Measurements from ENCODE around the gene CHST7.
"Not testable (repeated sequence)": the region's sequence is repeated elsewhere in the genome, so short reads cannot be mapped to it uniquely, and the experiment has no call there.

The CHST7 gene

GRCh38 chrX:46573331-46573891 is at the start of gene CHST7:
Gene CHST7, plus strand, starts transcription at chrX:46573765. Its CDS starts 167 bp downstream, at chrX:46573932.
- H3K27ac Mint-ChIP-seq: peak within 1 kb of the TSS; percentile 81

GRCh38 chrX:46528640-46529039 is 44.9 kb upstream of the CHST7 start:
- not testable (repeated sequence) for H3K36me3 Mint-ChIP-seq (ENCODE audit: low read depth); H3K27ac Mint-ChIP-seq; H3K4me3 Mint-ChIP-seq; H3K4me1 Mint-ChIP-seq (ENCODE audit: low read depth); H3K9me3 Mint-ChIP-seq; H3K27me3 Mint-ChIP-seq (ENCODE audit: low read depth)

More at GRCh38 chrX:46573331-46573891, at the start of gene CHST7:
- Mint-ChIP-seq H3K9me3 (no peaks in the 10 kb centered on the region), H3K36me3 (ENCODE audit: low read depth) (peaks cover 9% of the 10 kb centered on the region), H3K4me1 (ENCODE audit: low read depth) (peaks cover 33% of the 10 kb centered on the region), H3K4me3 (peak within 1 kb of the TSS; percentile 71), H3K27me3 (ENCODE audit: low read depth) (no peaks in the 10 kb centered on the region)

- H3K36me3 Mint-ChIP-seq (ENCODE audit: low read depth); H3K9me3 Mint-ChIP-seq; H3K4me3 Mint-ChIP-seq; H3K4me1 Mint-ChIP-seq (ENCODE audit: low read depth); H3K27me3 Mint-ChIP-seq (ENCODE audit: low read depth); H3K27ac Mint-ChIP-seq: not testable (repeated sequence)
Observed at GRCh38 chrX:46529740-46530403, 43.7 kb upstream of the CHST7 start.

GRCh38 chrX:46530404-46530908 is 43.1 kb upstream of the CHST7 start:
- H3K27me3 Mint-ChIP-seq (ENCODE audit: low read depth); H3K4me3 Mint-ChIP-seq; H3K4me1 Mint-ChIP-seq (ENCODE audit: low read depth); H3K27ac Mint-ChIP-seq; H3K9me3 Mint-ChIP-seq; H3K36me3 Mint-ChIP-seq (ENCODE audit: low read depth): not testable (repeated sequence)

GRCh38 chrX:46531442-46531841 is 42.1 kb upstream of the CHST7 start:
- Mint-ChIP-seq H3K27ac (no peak overlapping the region), H3K9me3 (no peaks in the 10 kb centered on the region), H3K27me3 (ENCODE audit: low read depth) (no peaks in the 10 kb centered on the region), H3K36me3 (ENCODE audit: low read depth) (peaks cover 10% of the 10 kb centered on the region), H3K4me1 (ENCODE audit: low read depth) (peaks cover 2% of the 10 kb centered on the region), H3K4me3 (no peak overlapping the region)

- Mint-ChIP-seq H3K4me1 (ENCODE audit: low read depth) (peaks cover 20% of the 10 kb centered on the region), H3K4me3 (no peak overlapping the region), H3K27ac (no peak overlapping the region), H3K27me3 (ENCODE audit: low read depth) (no peaks in the 10 kb centered on the region), H3K36me3 (ENCODE audit: low read depth) (peaks cover 9% of the 10 kb centered on the region), H3K9me3 (no peaks in the 10 kb centered on the region)
Observed at GRCh38 chrX:46543441-46543840, 30.1 kb upstream of the CHST7 start.

GRCh38 chrX:46544527-46544926 is 29.0 kb upstream of the CHST7 start:
- H3K4me1 Mint-ChIP-seq (ENCODE audit: low read depth): peaks cover 23% of the 10 kb centered on the region
- H3K36me3 Mint-ChIP-seq (ENCODE audit: low read depth): peaks cover 13% of the 10 kb centered on the region
- peak overlapping the region; percentile 99 for H3K4me3 Mint-ChIP-seq
- peak overlapping the region; percentile 99 for H3K27ac Mint-ChIP-seq
- not testable (repeated sequence) for H3K9me3 Mint-ChIP-seq; H3K27me3 Mint-ChIP-seq (ENCODE audit: low read depth)

- Mint-ChIP-seq H3K4me1 (ENCODE audit: low read depth) (peaks cover 23% of the 10 kb centered on the region), H3K27ac (peak within 1 kb of the TSS; percentile 99), H3K4me3 (peak within 1 kb of the TSS; percentile 99), H3K36me3 (ENCODE audit: low read depth) (peaks cover 13% of the 10 kb centered on the region), H3K9me3 (no peaks in the 10 kb centered on the region), H3K27me3 (ENCODE audit: low read depth) (no peaks in the 10 kb centered on the region)
Observed at GRCh38 chrX:46545111-46546005, 28.2 kb upstream of the CHST7 start, which contains the start of gene ZNF674. Gene ZNF674, minus strand, starts transcription at chrX:46545421. Its CDS starts 3,334 bp downstream, at chrX:46542087.

- H3K27me3 Mint-ChIP-seq (ENCODE audit: low read depth): no peaks in the 10 kb centered on the region
- H3K27ac Mint-ChIP-seq: no peak overlapping the region
- no peak overlapping the region for H3K4me3 Mint-ChIP-seq
Observed at GRCh38 chrX:46547857-46548256, 25.7 kb upstream of the CHST7 start.

GRCh38 chrX:46549914-46550313 is 23.7 kb upstream of the CHST7 start:
- Mint-ChIP-seq H3K27ac (no peak overlapping the region), H3K4me3 (no peak overlapping the region), H3K27me3 (ENCODE audit: low read depth) (no peaks in the 10 kb centered on the region), H3K9me3 (no peaks in the 10 kb centered on the region), H3K36me3 (ENCODE audit: low read depth) (peaks cover 9% of the 10 kb centered on the region), H3K4me1 (ENCODE audit: low read depth) (peaks cover 10% of the 10 kb centered on the region)

More at GRCh38 chrX:46547857-46548256, 25.7 kb upstream of the CHST7 start:
- peaks cover 13% of the 10 kb centered on the region for H3K36me3 Mint-ChIP-seq (ENCODE audit: low read depth)
- H3K9me3 Mint-ChIP-seq: no peaks in the 10 kb centered on the region
- peaks cover 23% of the 10 kb centered on the region for H3K4me1 Mint-ChIP-seq (ENCODE audit: low read depth)

- Mint-ChIP-seq H3K4me1 (ENCODE audit: low read depth) (peaks cover 4% of the 10 kb centered on the region), H3K9me3 (no peaks in the 10 kb centered on the region), H3K4me3 (no peak overlapping the region), H3K27ac (no peak overlapping the region), H3K27me3 (ENCODE audit: low read depth) (no peaks in the 10 kb centered on the region), H3K36me3 (ENCODE audit: low read depth) (peaks cover 5% of the 10 kb centered on the region)
Observed at GRCh38 chrX:46551494-46552128, 22.0 kb upstream of the CHST7 start.

- peaks cover 3% of the 10 kb centered on the region for H3K36me3 Mint-ChIP-seq (ENCODE audit: low read depth)
- no peak overlapping the region for H3K4me3 Mint-ChIP-seq
- no peaks in the 10 kb centered on the region for H3K27me3 Mint-ChIP-seq (ENCODE audit: low read depth)
- H3K9me3 Mint-ChIP-seq: no peaks in the 10 kb centered on the region
- H3K27ac Mint-ChIP-seq: no peak overlapping the region
- peaks cover 1% of the 10 kb centered on the region for H3K4me1 Mint-ChIP-seq (ENCODE audit: low read depth)
Observed at GRCh38 chrX:46553935-46554334, 19.6 kb upstream of the CHST7 start.

GRCh38 chrX:46554942-46555341 is 18.6 kb upstream of the CHST7 start:
- Mint-ChIP-seq H3K27ac (no peak overlapping the region), H3K4me1 (ENCODE audit: low read depth) (no peaks in the 10 kb centered on the region), H3K27me3 (ENCODE audit: low read depth) (no peaks in the 10 kb centered on the region), H3K9me3 (no peaks in the 10 kb centered on the region), H3K4me3 (no peak overlapping the region), H3K36me3 (ENCODE audit: low read depth) (peaks cover 2% of the 10 kb centered on the region)

- no peak overlapping the region for H3K27ac Mint-ChIP-seq
- H3K36me3 Mint-ChIP-seq (ENCODE audit: low read depth): peaks cover 2% of the 10 kb centered on the region
- no peaks in the 10 kb centered on the region for H3K9me3 Mint-ChIP-seq
- no peak overlapping the region for H3K4me3 Mint-ChIP-seq
- H3K27me3 Mint-ChIP-seq (ENCODE audit: low read depth): no peaks in the 10 kb centered on the region
- peaks cover 16% of the 10 kb centered on the region for H3K4me1 Mint-ChIP-seq (ENCODE audit: low read depth)
Observed at GRCh38 chrX:46559062-46559461, 14.5 kb upstream of the CHST7 start.
